H1 (cell line): Measurements from ENCODE around the gene USP1. TPM values are rescaled to one million over a fixed set of nuclear protein-coding genes. Genes with fewer than 3 reads are reported as not detected.
A peak's percentile ranks its signal among the peaks of the same experiment; 100 is the strongest.

Experiments used
- CBX8 ChIP-seq: fragments of 300-800, 300-1000 bp; sonication (generic); IDR thresholded peaks from 2 replicates; pipeline ENCODE4 v1.7.1; 2016; ENCODE audit warnings: low read depth, low read length, borderline replicate concordance
- POLR2A ChIP-seq, 2 experiments: IDR thresholded peaks; 1 replicate in 1 of 2; 2 replicates in 1 of 2; pipeline ENCODE4 v1.6.1; 2011; ENCODE audit warnings: low read depth in 2 of 2, low read length in 2 of 2, mild to moderate bottlenecking in 2 of 2; ENCODE audit errors: control extremely low read depth in 1 of 2
- POU5F1 ChIP-seq: IDR thresholded peaks from 2 replicates; pipeline ENCODE4 v1.6.1; 2011; ENCODE audit warnings: low read depth, mild to moderate bottlenecking, low read length, moderate library complexity
- RXRA ChIP-seq: IDR thresholded peaks from 2 replicates; pipeline ENCODE4 v1.6.1; 2011; ENCODE audit warnings: low read depth, mild to moderate bottlenecking, low read length, moderate library complexity; ENCODE audit not compliant: insufficient read depth
- YY1 ChIP-seq: IDR thresholded peaks from 2 replicates; pipeline ENCODE4 v1.6.1; 2011; ENCODE audit warnings: low read depth, mild to moderate bottlenecking, low read length
- polyA plus RNA-seq, 7 experiments: library from polyadenylated mRNA; depleted of rRNA in 3 of 7; stranded (reverse) in 5 of 7; unstranded in 2 of 7; fragments of >200 nt in 5 of 7; fragments of 200-250 nt in 2 of 7; gene quantifications; 1 replicate in 5 of 7; 2 replicates in 1 of 7; 4 replicates in 1 of 7; pipeline versions ENCODE4 v1.2.1 to v1.2.3, GENCODE V29; 2011 to 2013; ENCODE audit warnings: missing spikeins in 2 of 7, mixed read lengths in 2 of 7
- total RNA-seq: library from RNA; stranded (reverse); fragmentation: NEBNext Ultra II Directional; extraction: Animal tissue kit (Norgen Biotek cat#: 25700); gene quantifications from 2 replicates; pipeline ENCODE4 v1.2.1, GENCODE V29; 2021
- TF ChIP-seq, protein P1 (sequence below): IDR thresholded peaks from 2 replicates; pipeline ENCODE4 v1.6.1; 2012; ENCODE audit warnings: inconsistent platforms

The USP1 gene
- total and polyA plus RNA-seq, 2 of the 8 experiments (the other 6 are each of a cell fraction or from before 2014, with no cell fraction given): 9.1 to 49.6 TPM

DNA sequence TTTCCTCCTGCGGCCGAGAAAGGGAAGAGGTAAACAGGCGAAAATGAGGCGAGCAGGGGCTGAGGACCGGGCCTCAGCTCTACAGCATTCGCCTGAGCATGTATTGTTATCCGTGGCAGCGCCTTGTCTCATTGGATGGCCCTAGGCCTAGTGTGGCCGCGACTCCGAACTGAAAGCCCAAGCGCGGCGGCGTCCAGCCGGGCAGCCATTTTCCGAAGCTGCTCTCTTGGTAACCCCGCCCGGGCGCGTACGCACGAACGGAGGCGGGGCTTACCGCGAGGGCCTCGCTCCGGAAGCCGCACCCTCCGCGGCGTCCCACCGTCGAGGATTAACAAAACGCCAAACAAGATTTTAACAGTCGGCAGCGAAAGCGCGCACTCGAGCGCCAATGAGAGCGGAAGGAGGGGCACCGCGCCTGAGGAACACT lies 797 bp upstream of the USP1 start (continued):
- TF ChIP-seq POU5F1: no peak
- TF ChIP-seq CBX8: no peak
- no peak for TF ChIP-seq RXRA
- TF ChIP-seq, protein P1, sequence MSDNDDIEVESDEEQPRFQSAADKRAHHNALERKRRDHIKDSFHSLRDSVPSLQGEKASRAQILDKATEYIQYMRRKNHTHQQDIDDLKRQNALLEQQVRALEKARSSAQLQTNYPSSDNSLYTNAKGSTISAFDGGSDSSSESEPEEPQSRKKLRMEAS: no peak; the same call in 1 of the 2 replicates
- peak; percentile 97 for TF ChIP-seq YY1
- TF ChIP-seq POLR2A (IDR thresholded peaks at IDR 0.05; ENCODE audit: control extremely low read depth in 1 of 2, low read depth in 2 of 2, low read length in 2 of 2): peak; percentile 63 to 94
